Hepatocyte (in vitro differentiated cells): ENCODE results near the gene ARSI.

ENCODE experiments used
- CTCF ChIP-seq: fragments of 200-600 bp; sonication (generic); IDR thresholded peaks from 2 replicates; pipeline ENCODE4 v1.5.1; 2016; ENCODE audit warnings: antibody characterized with exemption, mild to moderate bottlenecking; ENCODE audit not compliant: poor library complexity
- EZH2 ChIP-seq: fragments of 200-600 bp; sonication (generic); IDR thresholded peaks from 2 replicates; pipeline ENCODE4 v1.6.1; 2016; ENCODE audit warnings: antibody characterized with exemption, mild to moderate bottlenecking, borderline replicate concordance
- EZH2phosphoT487 ChIP-seq: fragments of 200-600 bp; sonication (generic); IDR thresholded peaks from one replicate; pipeline ENCODE4 v1.6.1; 2018; ENCODE audit warnings: antibody characterized with exemption, mild to moderate bottlenecking, low read depth, moderate library complexity; ENCODE audit not compliant: unreplicated experiment, severe bottlenecking

- TF ChIP-seq CTCF (no peak), EZH2phosphoT487 (no peak), EZH2 (no peak)
These were observed 31.4 kb downstream of the ARSI start for GRCh38 chr5:150271296-150271692.
